Neuronal stem cell (in vitro differentiated cells): ENCODE results near the gene PTPRH.

Experiments used
- DNase-seq: peaks from one replicate; pipeline ENCODE4 v3.0.0-alpha.2; 2013; ENCODE audit warnings: low spot score
- H2AFZ ChIP-seq: one replicate; pipeline ENCODE4 v1.6.1; 2013; ENCODE audit warnings: mild to moderate bottlenecking, low read length, inconsistent platforms
- H2AK5ac ChIP-seq: 2 replicates; pipeline ENCODE4 v1.6.1; 2013; ENCODE audit warnings: low read depth, mild to moderate bottlenecking, inconsistent platforms, low read length, moderate library complexity, mixed read lengths
- H2BK120ac ChIP-seq: 2 replicates; pipeline ENCODE4 v1.6.1; 2013; ENCODE audit warnings: low read depth, mild to moderate bottlenecking, inconsistent platforms, low read length, moderate library complexity, mixed read lengths
- H2BK12ac ChIP-seq: one replicate; pipeline ENCODE4 v1.6.1; 2013; ENCODE audit warnings: low read length, inconsistent platforms
- H2BK15ac ChIP-seq: 2 replicates; pipeline ENCODE4 v1.6.1; 2013; ENCODE audit warnings: mild to moderate bottlenecking, low read length, inconsistent platforms, mixed read lengths
- H2BK5ac ChIP-seq: one replicate; pipeline ENCODE4 v1.6.1; 2013; ENCODE audit warnings: inconsistent platforms, mild to moderate bottlenecking, low read length, moderate library complexity
- H3K14ac ChIP-seq: one replicate; pipeline ENCODE4 v1.6.1; 2013; ENCODE audit warnings: low read length, inconsistent platforms
- H3K18ac ChIP-seq: 2 replicates; pipeline ENCODE4 v1.6.1; 2013; ENCODE audit warnings: low read length, inconsistent platforms
- H3K23ac ChIP-seq: 2 replicates; pipeline ENCODE4 v1.6.1; 2013; ENCODE audit warnings: low read depth, mild to moderate bottlenecking, mixed read lengths, low read length, inconsistent platforms; ENCODE audit not compliant: poor library complexity
- H3K27ac ChIP-seq: replicated peaks from 3 replicates; pipeline ENCODE4 v1.5.1; 2013; ENCODE audit warnings: low read length, inconsistent platforms
- H3K27me3 ChIP-seq, 3 experiments: 2 replicates each; pipeline ENCODE4 v1.6.1; 2013; ENCODE audit warnings: low read length in 3 of 3, mild to moderate bottlenecking in 2 of 3, inconsistent platforms in 1 of 3, low read depth in 1 of 3, mixed read lengths in 1 of 3, moderate library complexity in 1 of 3; ENCODE audit not compliant: control insufficient read depth in 3 of 3, insufficient read depth in 3 of 3
- H3K36me3 ChIP-seq, 2 donors: replicated peaks in 1 of 2; 2 replicates each; pipeline ENCODE4 v1.6.1; 2013; ENCODE audit warnings: low read length in 2 of 2; ENCODE audit not compliant: control insufficient read depth in 2 of 2, insufficient read depth in 2 of 2
- H3K4ac ChIP-seq: 2 replicates; pipeline ENCODE4 v1.6.1; 2013; ENCODE audit warnings: inconsistent platforms, mild to moderate bottlenecking, low read length, moderate library complexity
- H3K4me1 ChIP-seq, 2 donors: 1 replicate in 1 of 2; 2 replicates in 1 of 2; pipeline ENCODE4 v1.6.1; 2013; ENCODE audit warnings: low read length in 2 of 2, low read depth in 1 of 2; ENCODE audit not compliant: control insufficient read depth in 2 of 2, insufficient read depth in 1 of 2
- H3K4me2 ChIP-seq: one replicate; pipeline ENCODE4 v1.6.1; 2013; ENCODE audit warnings: mild to moderate bottlenecking, low read length, inconsistent platforms; ENCODE audit not compliant: insufficient read depth, poor library complexity, severe bottlenecking
- H3K4me3 ChIP-seq, 2 donors: 2 replicates each; pipeline ENCODE4 v1.5.1; 2013; ENCODE audit warnings: low read length in 2 of 2, mild to moderate bottlenecking in 2 of 2, inconsistent platforms in 1 of 2, moderate library complexity in 1 of 2
- H3K79me1 ChIP-seq: one replicate; pipeline ENCODE4 v1.6.1; 2013; ENCODE audit warnings: low read depth, mild to moderate bottlenecking, inconsistent platforms, low read length, moderate library complexity
- H3K9ac ChIP-seq: one replicate; pipeline ENCODE4 v1.6.1; 2013; ENCODE audit warnings: mild to moderate bottlenecking, low read depth, low read length, inconsistent platforms; ENCODE audit not compliant: poor library complexity
- H3K9me3 ChIP-seq, 2 donors: replicated peaks in 1 of 2; 2 replicates each; pipeline versions ENCODE3 to v1.6.1; 2013; ENCODE audit warnings: low read length in 2 of 2, mild to moderate bottlenecking in 2 of 2, inconsistent platforms in 1 of 2, low read depth in 1 of 2, mixed read lengths in 1 of 2, moderate library complexity in 1 of 2; ENCODE audit not compliant: control insufficient read depth in 2 of 2, insufficient read depth in 1 of 2
- H4K8ac ChIP-seq: one replicate; pipeline ENCODE4 v1.6.1; 2013; ENCODE audit warnings: low read depth, mild to moderate bottlenecking, inconsistent platforms, low read length, moderate library complexity
- H4K91ac ChIP-seq: one replicate; pipeline ENCODE4 v1.6.1; 2013; ENCODE audit warnings: low read length, low read depth, mild to moderate bottlenecking, inconsistent platforms; ENCODE audit not compliant: poor library complexity
- WGBS, 2 donors: extraction: QIAGEN DNeasy Blood & Tissue Kit; methylation state at CpG; one replicate each; pipeline ENCODE4 v1.1.7; 2013; ENCODE audit warnings: missing lambda C conversion rate in 2 of 2, mixed read lengths in 1 of 2; ENCODE audit not compliant: insufficient read length in 2 of 2, insufficient replicate concordance in 1 of 2; ENCODE audit errors: extremely low coverage in 2 of 2; 5-methylcytosine and 5-hydroxymethylcytosine counted together

The PTPRH gene

DNA sequence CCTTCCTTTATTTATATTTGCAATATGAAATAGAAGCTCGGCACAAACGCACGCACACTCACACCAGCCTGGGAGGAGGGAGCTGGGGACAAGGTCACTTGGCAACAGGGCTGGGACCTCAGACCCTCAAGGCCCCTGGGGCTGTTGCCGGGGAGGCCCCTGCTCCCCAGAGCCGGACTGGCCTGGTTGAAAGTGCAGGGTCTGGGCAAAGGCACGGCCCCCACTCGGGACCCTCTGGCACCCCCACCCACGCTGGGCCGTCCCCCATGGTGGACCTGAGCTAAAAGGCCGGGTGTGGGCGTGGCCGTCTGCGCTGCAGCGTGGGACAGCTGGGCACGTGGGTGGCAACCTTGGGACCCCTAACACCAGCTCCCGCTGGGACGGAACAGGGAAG lies 20.5 kb upstream of the PTPRH start:
- H3K4me2 ChIP-seq: no peak overlapping the region
- no peak overlapping the region for H3K4ac ChIP-seq
- no peak overlapping the region for H3K4me3 ChIP-seq
- peaks cover 0 to 2% of the 10 kb centered on the region in 2 donors for H3K4me1 ChIP-seq
- H2AK5ac ChIP-seq: no peak overlapping the region
- no peak overlapping the region for H3K9ac ChIP-seq
- no peak overlapping the region for H2BK12ac ChIP-seq
- H3K23ac ChIP-seq: no peak overlapping the region
- H4K8ac ChIP-seq: no peak overlapping the region
- no peak overlapping the region for H2AFZ ChIP-seq
- H2BK120ac ChIP-seq: no peak overlapping the region
- no peak overlapping the region for H4K91ac ChIP-seq
- H2BK15ac ChIP-seq: no peak overlapping the region
- no peak overlapping the region for H3K18ac ChIP-seq
- H2BK5ac ChIP-seq: no peak overlapping the region
- WGBS, 2 donors: no CpG with 5 or more reads among the region's 17 CpGs
- no peak overlapping the region for H3K27ac ChIP-seq
- H3K79me1 ChIP-seq: peaks cover 5% of the 10 kb centered on the region
- peaks cover 35 to 88% of the 10 kb centered on the region in 2 donors for H3K36me3 ChIP-seq
- no peak overlapping the region for H3K14ac ChIP-seq
- no peak for DNase-seq
- H3K9me3 ChIP-seq: no peaks in the 10 kb centered on the region
- no peaks in the 10 kb centered on the region for H3K27me3 ChIP-seq

DNA sequence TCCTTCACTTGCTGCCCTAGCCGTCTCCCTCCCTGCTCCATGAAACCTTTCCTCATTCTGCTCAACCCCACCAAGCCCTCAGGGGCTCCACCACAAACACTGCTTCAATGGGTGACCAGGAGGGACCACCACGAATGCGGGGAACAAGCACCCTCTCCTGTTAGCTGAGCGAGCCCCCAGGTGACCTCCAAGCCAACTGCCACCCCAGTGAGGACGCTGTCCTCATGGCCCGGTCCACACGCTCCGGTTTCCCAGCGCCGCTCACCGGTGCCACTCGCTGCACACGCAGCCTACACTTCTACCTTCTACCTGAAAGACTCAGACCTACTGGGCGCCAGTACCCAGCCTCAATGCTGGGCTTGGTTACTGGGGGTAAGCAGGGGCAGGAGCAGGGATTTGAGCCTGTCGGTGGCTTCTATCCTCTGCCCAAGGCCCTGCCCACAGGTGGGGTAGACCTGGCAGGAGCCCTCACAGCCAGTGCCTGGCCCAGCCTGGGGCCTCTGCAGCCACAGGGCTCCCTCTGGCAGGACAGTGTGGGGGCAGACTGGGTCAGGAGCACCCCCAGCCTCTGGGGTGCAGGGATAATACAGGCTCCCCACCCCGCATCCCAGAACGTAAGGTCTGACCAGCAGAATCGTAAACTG lies 20.0 kb upstream of the PTPRH start:
- Histone ChIP-seq H2BK15ac (no peak overlapping the region), H2AFZ (no peak overlapping the region), H3K36me3 (peaks cover 31 to 83% of the 10 kb centered on the region in 2 donors), H3K18ac (peak overlapping the region; percentile 6), H3K4me2 (no peak overlapping the region), H2BK120ac (no peak overlapping the region), H3K4ac (no peak overlapping the region), H3K9ac (no peak overlapping the region), H4K91ac (no peak overlapping the region), H4K8ac (no peak overlapping the region), H3K9me3 (no peaks in the 10 kb centered on the region), H3K23ac (peak overlapping the region; percentile 85), H2BK12ac (no peak overlapping the region), H3K27ac (no peak overlapping the region), H3K4me3 (no peak overlapping the region), H3K14ac (no peak overlapping the region), H3K27me3 (no peaks in the 10 kb centered on the region), H3K79me1 (peaks cover 5% of the 10 kb centered on the region), H2BK5ac (no peak overlapping the region), H3K4me1 (peaks cover 0 to 2% of the 10 kb centered on the region in 2 donors), H2AK5ac (no peak overlapping the region)
- WGBS, 2 donors: no CpG with 5 or more reads among the region's 18 CpGs
- DNase-seq: no peak

GRCh38 chr19:55228403-55229031 lies 19.2 kb upstream of the PTPRH start, which contains the start of gene TMEM86B:
Gene TMEM86B (minus strand): TSS chr19:55228763. CDS start chr19:55228741, 22 bp downstream.
- no peak for DNase-seq
- no peak within 1 kb of the TSS for H4K91ac ChIP-seq
- H3K14ac ChIP-seq: no peak within 1 kb of the TSS
- no peak within 1 kb of the TSS for H3K9ac ChIP-seq
- H3K36me3 ChIP-seq: peaks cover 34 to 80% of the 10 kb centered on the region in 2 donors
- no peak within 1 kb of the TSS for H4K8ac ChIP-seq
- no peak within 1 kb of the TSS for H2BK12ac ChIP-seq
- no peak within 1 kb of the TSS for H3K4me3 ChIP-seq
- H3K27ac ChIP-seq: no peak within 1 kb of the TSS
- no peak within 1 kb of the TSS for H2BK15ac ChIP-seq
- H3K18ac ChIP-seq: peak within 1 kb of the TSS; percentile 6
- H3K4ac ChIP-seq: no peak within 1 kb of the TSS
- H3K4me1 ChIP-seq: peaks cover 0 to 2% of the 10 kb centered on the region in 2 donors
- no peak within 1 kb of the TSS for H2AK5ac ChIP-seq
- WGBS, 2 donors: no CpG with 5 or more reads among the region's 12 CpGs
- peak within 1 kb of the TSS; percentile 85 for H3K23ac ChIP-seq
- H3K9me3 ChIP-seq: no peaks in the 10 kb centered on the region
- H2BK120ac ChIP-seq: no peak within 1 kb of the TSS
- H3K27me3 ChIP-seq: no peaks in the 10 kb centered on the region
- no peak within 1 kb of the TSS for H2AFZ ChIP-seq
- no peak within 1 kb of the TSS for H3K4me2 ChIP-seq
- H3K79me1 ChIP-seq: peaks cover 7% of the 10 kb centered on the region
- H2BK5ac ChIP-seq: peak within 1 kb of the TSS; percentile 24

DNA sequence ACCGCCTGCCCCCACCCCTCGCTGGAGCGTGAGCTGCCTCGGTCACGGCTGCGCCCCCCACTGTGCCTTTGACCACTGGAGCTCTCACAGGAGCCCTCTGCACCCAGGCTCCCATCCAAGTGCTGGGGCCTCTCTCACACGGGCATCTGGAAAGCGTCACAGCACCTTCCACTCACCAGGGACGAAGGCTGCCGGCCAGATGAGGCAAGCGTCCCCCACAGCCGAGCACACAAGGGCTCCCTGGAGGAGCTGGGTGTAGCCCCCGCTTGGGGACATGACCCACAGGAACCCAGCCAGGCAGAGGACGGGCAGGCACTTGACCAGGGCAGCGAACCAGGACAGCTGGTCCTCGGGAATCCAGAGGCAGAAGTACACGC lies 18.7 kb upstream of the PTPRH start:
- H4K8ac ChIP-seq: no peak overlapping the region
- H2AK5ac ChIP-seq: no peak overlapping the region
- H4K91ac ChIP-seq: no peak overlapping the region
- H2BK5ac ChIP-seq: peak overlapping the region; percentile 24
- WGBS, 2 donors: no CpG with 5 or more reads among the region's 17 CpGs
- peaks cover 7% of the 10 kb centered on the region for H3K79me1 ChIP-seq
- H3K4me2 ChIP-seq: no peak overlapping the region
- H3K27ac ChIP-seq: no peak overlapping the region
- DNase-seq: no peak
- no peak overlapping the region for H3K9ac ChIP-seq
- no peak overlapping the region for H3K4me3 ChIP-seq
- H2BK15ac ChIP-seq: no peak overlapping the region
- H2AFZ ChIP-seq: no peak overlapping the region
- H3K4ac ChIP-seq: no peak overlapping the region
- no peak overlapping the region for H2BK120ac ChIP-seq
- no peak overlapping the region for H2BK12ac ChIP-seq
- no peak overlapping the region for H3K18ac ChIP-seq
- H3K36me3 ChIP-seq: peaks cover 32 to 75% of the 10 kb centered on the region in 2 donors
- no peaks in the 10 kb centered on the region for H3K27me3 ChIP-seq
- no peak overlapping the region for H3K14ac ChIP-seq
- H3K23ac ChIP-seq: peak overlapping the region; percentile 55
- H3K4me1 ChIP-seq: peaks cover 0 to 2% of the 10 kb centered on the region in 2 donors
- H3K9me3 ChIP-seq: no peaks in the 10 kb centered on the region
